GM19099 (cell line): ENCODE data around the gene RAB25.

Experiments used
- POLR2A ChIP-seq: IDR thresholded peaks from 3 replicates; pipeline ENCODE4 v1.6.1; 2011; ENCODE audit warnings: low read depth; ENCODE audit not compliant: insufficient read length; ENCODE audit errors: extremely low read depth

The RAB25 gene

GRCh38 chr1:156060937-156061636 is at the start of gene RAB25:
RAB25 (plus strand) TSS chr1:156061160; CDS start chr1:156061401, 241 bp downstream.
- TF ChIP-seq POLR2A, result no peak

- no peak for TF ChIP-seq POLR2A
These were observed 48.7 kb upstream of the RAB25 start for GRCh38 chr1:156012051-156012817.

DNA sequence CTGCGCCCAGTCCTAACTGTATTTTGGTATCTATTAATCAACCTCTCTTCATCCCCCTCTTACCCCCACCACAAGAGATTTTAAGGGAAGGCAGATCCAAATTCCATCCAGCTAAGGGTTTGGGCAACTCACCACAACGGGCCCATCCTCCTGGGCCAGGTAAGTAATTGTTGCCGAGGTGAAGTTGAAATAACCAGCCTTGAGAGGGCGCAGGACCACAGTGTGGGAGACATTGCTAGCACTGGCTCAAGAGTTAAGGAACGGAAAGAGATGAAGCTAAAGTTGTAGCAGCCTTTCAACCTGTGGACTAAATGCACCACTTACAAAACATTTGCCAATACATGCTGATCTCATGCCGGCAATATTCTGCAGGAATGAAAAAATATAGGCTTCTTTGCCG is 46.1 kb upstream of the RAB25 start:
- no peak for TF ChIP-seq POLR2A

DNA sequence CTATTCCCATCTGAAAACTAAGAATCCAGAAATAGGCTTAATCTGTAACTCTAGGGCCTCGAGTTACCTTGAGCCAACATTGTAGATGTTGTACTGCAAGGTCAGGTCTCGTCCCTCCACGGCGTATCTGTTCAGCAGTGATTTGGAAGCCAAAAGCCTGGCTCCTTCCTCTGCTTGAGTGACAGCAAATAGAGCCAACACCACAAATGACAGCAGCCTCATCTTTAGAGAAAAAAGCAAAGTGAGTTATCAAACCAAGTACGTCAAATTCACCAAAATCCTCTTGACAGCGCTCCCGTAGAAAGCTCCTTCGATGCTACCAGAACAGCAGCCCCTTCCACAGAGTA is 41.0 kb upstream of the RAB25 start:
- no peak for TF ChIP-seq POLR2A

DNA sequence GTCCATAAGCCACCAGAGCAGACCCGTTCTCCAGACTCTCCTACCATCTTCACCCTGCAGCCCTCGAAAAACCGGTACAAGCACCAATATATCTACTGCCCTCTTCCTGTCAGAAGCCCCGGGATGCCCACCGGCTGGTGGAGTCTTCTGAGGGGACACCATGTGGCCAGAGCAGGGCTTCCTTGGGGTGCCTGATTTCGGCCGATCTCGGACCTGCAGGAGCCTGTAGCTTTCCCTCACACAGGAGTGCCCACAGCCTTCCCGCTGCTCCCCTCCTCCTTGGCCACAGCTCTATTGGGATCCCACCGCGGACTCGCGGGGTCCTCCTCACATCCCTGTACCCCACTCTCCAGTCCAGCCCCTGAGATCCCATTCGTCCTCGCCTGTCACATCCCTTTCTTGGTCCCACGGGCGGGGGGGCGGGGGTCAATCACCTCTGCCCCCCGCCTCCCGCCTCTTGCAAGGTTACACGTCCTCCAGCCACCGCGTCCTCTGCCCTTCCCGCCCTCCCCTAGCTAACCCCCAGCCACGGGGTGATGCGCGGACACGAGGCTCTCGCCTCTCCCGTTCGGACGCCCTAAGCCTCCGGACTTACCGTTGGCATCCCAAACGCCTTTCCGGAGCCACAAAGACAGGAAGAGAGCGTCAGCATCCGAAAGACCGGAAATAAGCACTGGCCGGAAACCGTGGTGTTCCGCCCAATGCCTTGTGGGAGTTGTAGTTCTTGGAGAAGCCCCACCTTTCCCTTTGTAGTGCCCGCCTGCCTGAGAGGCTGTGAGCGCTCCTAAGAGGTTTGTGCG is 40.5 kb upstream of the RAB25 start, which contains the start of gene SSR2:
TSS of gene SSR2 (minus strand) at position 659 of the 800 bp plus-strand sequence. CDS start 784 bp downstream, outside the sequence.
- peak; percentile 89 for TF ChIP-seq POLR2A

DNA sequence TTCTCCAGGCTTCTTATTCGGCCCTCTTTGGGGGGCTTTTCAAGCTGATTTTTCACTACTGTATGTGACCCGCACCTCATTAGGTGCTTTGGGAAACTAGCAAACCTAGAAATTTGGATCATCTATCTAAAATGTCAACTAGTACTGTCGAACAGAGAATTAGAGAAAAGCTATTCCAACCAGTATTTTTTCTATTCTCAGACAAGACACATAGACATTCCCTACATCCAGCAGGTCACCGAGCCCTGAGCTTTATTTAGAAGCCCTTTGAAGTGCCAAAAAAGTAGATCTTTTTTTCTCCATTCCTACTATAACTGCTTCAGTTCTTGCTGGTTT is 39.9 kb upstream of the RAB25 start:
- TF ChIP-seq POLR2A, result no peak

DNA sequence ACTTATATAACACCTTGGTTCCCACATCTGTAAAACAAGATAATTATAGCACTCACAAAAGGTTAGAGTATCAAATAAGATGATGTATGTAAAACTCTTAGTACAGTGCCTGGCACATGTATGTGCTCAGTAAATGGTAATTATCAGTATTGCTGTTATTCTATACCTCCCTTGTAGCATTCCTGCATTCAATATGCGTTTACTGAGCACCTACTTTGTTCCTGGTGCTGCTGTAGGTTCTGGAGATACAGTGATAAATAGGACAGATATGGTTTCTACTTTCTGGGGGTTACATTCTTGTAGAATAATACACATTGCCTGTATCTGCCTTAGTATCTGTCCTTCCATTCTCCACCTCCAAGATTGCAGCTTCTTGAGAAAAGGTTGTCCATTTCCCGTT is 39.0 kb upstream of the RAB25 start:
- TF ChIP-seq POLR2A, result no peak

DNA sequence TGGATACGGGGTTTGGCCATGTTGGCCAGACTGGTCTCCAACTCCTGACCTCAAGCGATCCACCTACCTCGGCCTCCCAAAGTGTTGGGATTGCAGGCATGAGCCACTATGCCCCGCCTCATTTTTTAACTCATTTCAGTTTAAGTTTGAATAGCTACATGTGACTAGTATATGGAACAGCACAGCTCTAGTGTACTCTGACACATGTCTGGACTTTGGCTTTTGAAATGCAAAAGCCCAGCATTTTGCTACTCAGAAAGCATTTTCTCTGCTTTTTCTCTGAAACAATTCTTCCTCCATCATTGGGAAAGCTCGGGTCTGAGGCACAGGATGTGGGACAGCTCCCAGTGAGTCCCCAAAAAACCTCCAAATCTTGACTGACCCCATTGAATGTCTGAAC is 36.2 kb upstream of the RAB25 start:
- no peak for TF ChIP-seq POLR2A

DNA sequence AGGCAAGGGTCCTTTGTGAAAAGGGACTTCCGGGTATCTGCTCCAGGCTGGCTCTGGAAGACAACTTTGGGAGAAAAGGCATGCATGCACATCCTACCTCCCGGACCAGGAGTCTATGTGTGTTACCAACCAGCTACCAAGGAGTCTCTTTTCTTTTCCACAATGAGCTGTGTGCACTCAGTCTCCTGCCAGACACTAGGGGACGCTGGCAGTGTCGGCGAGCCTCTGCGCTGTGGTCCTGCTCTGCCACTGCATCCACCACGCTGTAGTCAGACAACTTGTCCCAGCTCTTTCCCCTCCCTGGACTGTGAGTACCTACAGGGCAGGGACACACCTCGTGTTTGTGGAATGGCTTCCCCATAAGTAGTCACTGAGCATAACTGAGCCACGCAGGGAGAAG is 35.1 kb upstream of the RAB25 start:
- TF ChIP-seq POLR2A, result no peak

DNA sequence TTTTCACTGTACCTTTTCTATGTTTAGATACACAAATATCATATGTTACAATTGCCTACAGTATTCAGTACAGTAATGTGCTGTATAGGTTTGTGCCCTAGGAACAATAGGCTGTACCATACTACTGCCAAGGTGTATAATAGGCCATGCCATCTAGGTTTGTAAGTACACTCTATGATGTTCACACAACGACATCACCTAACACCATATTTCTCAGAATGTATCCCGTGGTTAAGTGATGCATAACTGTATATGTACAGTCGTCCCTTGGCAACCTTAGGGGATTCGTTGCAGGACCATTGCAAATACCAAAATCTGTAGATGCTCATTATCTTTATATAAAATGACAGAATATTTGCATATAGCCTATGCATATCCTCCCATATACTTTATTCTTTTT is 34.4 kb upstream of the RAB25 start:
- TF ChIP-seq POLR2A, result no peak

GRCh38 chr1:156033011-156033410 is 27.9 kb upstream of the RAB25 start:
- TF ChIP-seq POLR2A, result no peak

DNA sequence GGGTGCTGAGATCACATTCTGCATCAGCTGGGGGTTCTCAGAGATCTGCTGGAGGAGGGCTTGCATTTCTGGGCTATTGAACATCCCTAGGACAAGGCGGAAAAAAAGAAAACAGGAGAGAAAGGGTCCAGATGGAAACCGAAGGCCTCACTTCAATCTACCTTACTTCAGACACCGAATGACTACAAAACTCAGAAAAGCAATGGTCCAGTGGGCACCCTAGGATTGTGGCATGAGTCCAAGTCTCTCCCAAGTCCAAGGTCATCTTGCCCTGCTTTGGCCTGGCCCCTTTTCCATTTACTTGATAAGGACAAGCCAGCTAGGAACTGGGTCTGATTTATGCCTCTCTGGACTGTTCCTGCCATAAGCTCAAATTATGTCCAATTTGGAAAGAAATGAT is 18.1 kb upstream of the RAB25 start:
- TF ChIP-seq POLR2A, result no peak

DNA sequence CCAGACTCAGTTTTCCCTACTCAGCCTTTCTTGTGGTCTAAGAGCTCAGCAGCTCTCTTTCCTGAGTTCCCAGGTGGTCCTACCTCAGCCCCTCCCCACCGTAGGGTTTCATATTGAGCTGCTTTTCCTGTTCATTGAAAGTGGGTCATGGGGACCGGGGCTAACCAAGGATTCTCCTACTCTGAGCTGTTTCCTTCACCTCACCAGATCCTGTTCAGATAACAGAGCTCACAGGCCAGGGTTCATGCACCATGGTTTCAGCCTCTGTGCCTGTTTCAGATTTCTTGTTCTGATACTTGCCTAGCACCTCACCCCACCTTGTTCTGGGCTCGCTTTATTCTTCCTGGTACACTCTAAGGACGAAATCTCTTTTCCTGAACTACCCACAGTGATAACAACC is 15.9 kb upstream of the RAB25 start:
- TF ChIP-seq POLR2A, result no peak

DNA sequence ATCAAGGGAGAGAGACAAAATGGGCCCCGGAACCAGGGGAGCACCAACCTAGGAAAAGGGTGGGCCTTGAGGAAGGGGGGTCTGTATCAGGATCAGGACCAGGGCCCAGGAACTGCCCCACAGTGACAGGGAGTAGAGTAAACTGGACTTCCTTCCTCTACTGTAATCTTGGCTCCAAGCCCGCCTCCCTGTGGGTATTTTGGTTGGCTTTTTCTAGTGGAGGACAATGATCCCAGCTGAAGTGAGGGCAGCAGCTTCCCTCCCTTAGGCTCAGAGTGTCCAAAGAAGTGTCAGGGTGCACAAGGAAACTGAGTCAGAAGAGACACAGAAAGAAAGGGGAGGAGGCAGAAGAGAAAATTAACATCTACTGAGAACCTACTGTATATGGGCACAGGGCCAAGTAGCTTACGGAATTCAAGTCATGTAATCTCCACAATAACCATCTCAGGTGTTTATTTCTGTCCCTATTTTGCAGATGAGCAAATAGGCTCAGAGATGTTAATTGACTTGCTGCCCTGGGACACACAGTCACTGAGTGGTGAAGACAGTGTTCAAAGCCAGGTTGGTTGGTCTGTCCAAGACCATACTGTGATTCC is 12.2 kb upstream of the RAB25 start:
- TF ChIP-seq POLR2A, result no peak

- TF ChIP-seq POLR2A, result no peak
These were observed 10.6 kb upstream of the RAB25 start for GRCh38 chr1:156050376-156050775.
